HEK293 (cell line): Measurements from ENCODE around the gene NUDCD3.

ENCODE experiments used
- CTCF ChIA-PET: fragments of 350-600 bp; formaldehyde crosslinking; extraction: SDS; loops from one replicate; lab custom pipeline; 2021; ENCODE audit warnings: antibody characterized with exemption; lab: Yijun Ruan, JAX
- POLR2A ChIA-PET: fragments of 300-600 bp; formaldehyde crosslinking; extraction: SDS; loops from one replicate; lab custom pipeline; 2020; ENCODE audit warnings: antibody characterized with exemption, inconsistent platforms; lab: Yijun Ruan, JAX
- H3K27ac ChIP-seq: fragments of 200-500 bp; sonication (Bioruptor generic); 2 replicates; pipeline ENCODE4 v1.5.1; 2014; ENCODE audit warnings: low read depth, low read length, control low read depth, inconsistent platforms; ENCODE audit errors: extremely low read depth
- H3K36me3 ChIP-seq, 2 experiments: fragments of 200-500 bp in 1 of 2; sonication (Bioruptor generic) in 1 of 2; 1 replicate in 1 of 2; 2 replicates in 1 of 2; pipeline ENCODE4 v1.5.1; 2014 to 2017; ENCODE audit warnings: inconsistent platforms in 2 of 2, low read length in 2 of 2; ENCODE audit not compliant: control insufficient read depth in 2 of 2, insufficient read depth in 1 of 2
- H3K4me1 ChIP-seq: fragments of 200-500 bp; sonication (Bioruptor generic); 2 replicates; pipeline ENCODE4 v1.5.1; 2014; ENCODE audit warnings: mild to moderate bottlenecking, low read length, inconsistent platforms; ENCODE audit not compliant: control insufficient read depth, insufficient read depth
- H3K4me3 ChIP-seq: 2 replicates; pipeline ENCODE4 v1.5.1; 2011; ENCODE audit warnings: low read depth, mild to moderate bottlenecking, control low read depth, low read length, moderate library complexity
- H3K9me3 ChIP-seq: fragments of 200-500 bp; sonication (Bioruptor generic); 2 replicates; pipeline ENCODE4 v1.5.1; 2014; ENCODE audit warnings: low read depth, low read length, inconsistent platforms; ENCODE audit not compliant: control insufficient read depth, insufficient read depth
- HOXC10 ChIP-seq: sonication (generic); formaldehyde crosslinking; IDR thresholded peaks from 2 replicates; pipeline ENCODE4 v1.8.1; 2023; ENCODE audit warnings: mild to moderate bottlenecking, missing genetic modification reagents
- INSM2 ChIP-seq: fragments of 450-650 bp; formaldehyde crosslinking; IDR thresholded peaks from 2 replicates; pipeline ENCODE4 v1.5.1; 2016; ENCODE audit warnings: missing biosample characterization, missing genetic modification characterization
- KLF8 ChIP-seq: fragments of 450-650 bp; formaldehyde crosslinking; IDR thresholded peaks from 2 replicates; pipeline ENCODE4 v1.5.1; 2016; ENCODE audit warnings: missing biosample characterization, missing genetic modification characterization
- ZBTB7A ChIP-seq: fragments of 450-650 bp; formaldehyde crosslinking; IDR thresholded peaks from 2 replicates; pipeline ENCODE4 v1.5.1; 2016; ENCODE audit warnings: low read depth, missing biosample characterization, missing genetic modification characterization
- ZBTB8A ChIP-seq: fragments of 450-650 bp; formaldehyde crosslinking; IDR thresholded peaks from 2 replicates; pipeline ENCODE4 v1.5.1; 2016; ENCODE audit warnings: missing biosample characterization, missing genetic modification characterization
- ZEB2 ChIP-seq: fragments of 450-650 bp; formaldehyde crosslinking; IDR thresholded peaks from 2 replicates; pipeline ENCODE4 v1.5.1; 2016; ENCODE audit warnings: missing biosample characterization, missing genetic modification characterization
- ZNF155 ChIP-seq: fragments of 450-650 bp; formaldehyde crosslinking; IDR thresholded peaks from 2 replicates; pipeline ENCODE4 v1.5.1; 2016; ENCODE audit warnings: missing biosample characterization, missing genetic modification characterization
- ZNF2 ChIP-seq: fragments of 450-650 bp; formaldehyde crosslinking; IDR thresholded peaks from 2 replicates; pipeline ENCODE4 v1.5.1; 2016; ENCODE audit warnings: missing biosample characterization, missing genetic modification characterization
- ZNF221 ChIP-seq: fragments of 450-650 bp; formaldehyde crosslinking; IDR thresholded peaks from 2 replicates; pipeline ENCODE4 v1.5.1; 2017; ENCODE audit warnings: missing biosample characterization, missing genetic modification characterization, borderline replicate concordance
- ZNF324 ChIP-seq: fragments of 450-650 bp; formaldehyde crosslinking; IDR thresholded peaks from 2 replicates; pipeline ENCODE4 v1.5.1; 2016; ENCODE audit warnings: missing biosample characterization, missing genetic modification characterization
- ZNF398 ChIP-seq: fragments of 450-650 bp; formaldehyde crosslinking; IDR thresholded peaks from 2 replicates; pipeline ENCODE4 v1.5.1; 2017; ENCODE audit warnings: missing biosample characterization, missing genetic modification characterization
- ZNF423 ChIP-seq: fragments of 450-650 bp; formaldehyde crosslinking; IDR thresholded peaks from 2 replicates; pipeline ENCODE4 v1.5.1; 2016; ENCODE audit warnings: missing biosample characterization, missing genetic modification characterization
- ZNF510 ChIP-seq: fragments of 450-650 bp; formaldehyde crosslinking; IDR thresholded peaks from 2 replicates; pipeline ENCODE4 v1.5.1; 2018; ENCODE audit warnings: mild to moderate bottlenecking, missing genetic modification characterization, missing biosample characterization; ENCODE audit not compliant: insufficient replicate concordance
- ZNF514 ChIP-seq: fragments of 450-650 bp; formaldehyde crosslinking; IDR thresholded peaks from 2 replicates; pipeline ENCODE4 v1.5.1; 2016; ENCODE audit warnings: missing biosample characterization, missing genetic modification characterization
- ZNF521 ChIP-seq: fragments of 450-650 bp; formaldehyde crosslinking; IDR thresholded peaks from 2 replicates; pipeline ENCODE4 v1.5.1; 2017; ENCODE audit warnings: missing biosample characterization, mild to moderate bottlenecking, missing genetic modification characterization
- ZNF560 ChIP-seq: fragments of 450-650 bp; formaldehyde crosslinking; IDR thresholded peaks from 2 replicates; pipeline ENCODE4 v1.5.1; 2017; ENCODE audit warnings: missing biosample characterization, missing genetic modification characterization, borderline replicate concordance
- ZNF561 ChIP-seq: fragments of 450-650 bp; IDR thresholded peaks from 2 replicates; pipeline ENCODE4 v1.5.1; 2018; ENCODE audit warnings: missing biosample characterization, missing genetic modification characterization, borderline replicate concordance
- ZNF596 ChIP-seq: fragments of 450-650 bp; IDR thresholded peaks from 2 replicates; pipeline ENCODE4 v1.5.0; 2018; ENCODE audit warnings: missing biosample characterization, mild to moderate bottlenecking, missing genetic modification characterization, moderate library complexity
- ZNF623 ChIP-seq: fragments of 450-650 bp; formaldehyde crosslinking; IDR thresholded peaks from 2 replicates; pipeline ENCODE4 v1.5.1; 2016; ENCODE audit warnings: missing biosample characterization, missing genetic modification characterization
- ZSCAN18 ChIP-seq: fragments of 450-650 bp; formaldehyde crosslinking; IDR thresholded peaks from 2 replicates; pipeline ENCODE4 v1.5.1; 2016; ENCODE audit warnings: missing biosample characterization, missing genetic modification characterization
- ZSCAN30 ChIP-seq: fragments of 450-650 bp; IDR thresholded peaks from 2 replicates; pipeline ENCODE4 v1.5.1; 2018; ENCODE audit warnings: missing biosample characterization, mild to moderate bottlenecking, missing genetic modification characterization, moderate library complexity
- TF ChIP-seq, protein P1 (sequence below): fragments of 450-650 bp; formaldehyde crosslinking; IDR thresholded peaks from 2 replicates; pipeline ENCODE4 v1.5.1; 2016; ENCODE audit warnings: missing biosample characterization, missing genetic modification characterization
- TF ChIP-seq, protein P2 (sequence below): fragments of 450-650 bp; formaldehyde crosslinking; IDR thresholded peaks from 2 replicates; pipeline ENCODE4 v1.5.1; 2017; ENCODE audit warnings: missing biosample characterization, missing genetic modification characterization
- TF ChIP-seq, protein P3 (sequence below): fragments of 450-650 bp; formaldehyde crosslinking; IDR thresholded peaks from 2 replicates; pipeline ENCODE4 v1.5.1; 2017; ENCODE audit warnings: missing biosample characterization, missing genetic modification characterization

Gene NUDCD3

GRCh38 chr7:44384586-44385433, 105.6 kb downstream of the NUDCD3 start:
- H3K4me3 ChIP-seq, result no peak overlapping the region
- ChIA-PET CTCF (interaction anchor here (0.6 kb wide), 2 partner anchors 9 to 17 kb away, joined by 3 read pairs; no protein-coding TSS in a partner anchor), POLR2A (no interaction called here)
- no peak overlapping the region for H3K27ac ChIP-seq
- H3K36me3 ChIP-seq, result peaks cover under 1 to 61% of the 10 kb centered on the region in 2 experiments; a peak in 2 of 3 replicates
- H3K9me3 ChIP-seq, result no peaks in the 10 kb centered on the region
- TF ChIP-seq, protein P1, sequence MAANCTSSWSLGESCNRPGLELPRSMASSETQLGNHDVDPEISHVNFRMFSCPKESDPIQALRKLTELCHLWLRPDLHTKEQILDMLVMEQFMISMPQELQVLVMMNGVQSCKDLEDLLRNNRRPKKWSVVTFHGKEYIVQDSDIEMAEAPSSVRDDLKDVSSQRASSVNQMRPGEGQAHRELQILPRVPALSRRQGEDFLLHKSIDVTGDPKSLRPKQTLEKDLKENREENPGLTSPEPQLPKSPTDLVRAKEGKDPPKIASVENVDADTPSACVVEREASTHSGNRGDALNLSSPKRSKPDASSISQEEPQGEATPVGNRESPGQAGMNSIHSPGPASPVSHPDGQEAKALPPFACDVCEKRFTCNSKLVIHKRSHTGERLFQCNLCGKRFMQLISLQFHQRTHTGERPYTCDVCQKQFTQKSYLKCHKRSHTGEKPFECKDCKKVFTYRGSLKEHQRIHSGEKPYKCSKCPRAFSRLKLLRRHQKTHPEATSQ (tag by site-specific recombination), result no peak
- no peak for TF ChIP-seq ZNF514
- no peak for TF ChIP-seq ZNF2 (tag by site-specific recombination)
- TF ChIP-seq INSM2, result no peak
- no peak for TF ChIP-seq ZEB2 (tag by site-specific recombination)
- no peak for TF ChIP-seq ZSCAN18 (tag by site-specific recombination)
- TF ChIP-seq ZNF561 (tag by site-specific recombination), result no peak
- TF ChIP-seq ZNF155 (tag by site-specific recombination), result no peak
- TF ChIP-seq ZNF324 (tag by site-specific recombination), result no peak
- TF ChIP-seq ZNF221 (tag by site-specific recombination), result no peak
- TF ChIP-seq, protein P2, sequence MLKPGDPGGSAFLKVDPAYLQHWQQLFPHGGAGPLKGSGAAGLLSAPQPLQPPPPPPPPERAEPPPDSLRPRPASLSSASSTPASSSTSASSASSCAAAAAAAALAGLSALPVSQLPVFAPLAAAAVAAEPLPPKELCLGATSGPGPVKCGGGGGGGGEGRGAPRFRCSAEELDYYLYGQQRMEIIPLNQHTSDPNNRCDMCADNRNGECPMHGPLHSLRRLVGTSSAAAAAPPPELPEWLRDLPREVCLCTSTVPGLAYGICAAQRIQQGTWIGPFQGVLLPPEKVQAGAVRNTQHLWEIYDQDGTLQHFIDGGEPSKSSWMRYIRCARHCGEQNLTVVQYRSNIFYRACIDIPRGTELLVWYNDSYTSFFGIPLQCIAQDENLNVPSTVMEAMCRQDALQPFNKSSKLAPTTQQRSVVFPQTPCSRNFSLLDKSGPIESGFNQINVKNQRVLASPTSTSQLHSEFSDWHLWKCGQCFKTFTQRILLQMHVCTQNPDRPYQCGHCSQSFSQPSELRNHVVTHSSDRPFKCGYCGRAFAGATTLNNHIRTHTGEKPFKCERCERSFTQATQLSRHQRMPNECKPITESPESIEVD (tag by site-specific recombination), result no peak
- no peak for TF ChIP-seq ZNF423 (tag by site-specific recombination)
- TF ChIP-seq ZNF560, result no peak
- TF ChIP-seq ZBTB7A (tag by site-specific recombination), result no peak
- TF ChIP-seq, protein P3, sequence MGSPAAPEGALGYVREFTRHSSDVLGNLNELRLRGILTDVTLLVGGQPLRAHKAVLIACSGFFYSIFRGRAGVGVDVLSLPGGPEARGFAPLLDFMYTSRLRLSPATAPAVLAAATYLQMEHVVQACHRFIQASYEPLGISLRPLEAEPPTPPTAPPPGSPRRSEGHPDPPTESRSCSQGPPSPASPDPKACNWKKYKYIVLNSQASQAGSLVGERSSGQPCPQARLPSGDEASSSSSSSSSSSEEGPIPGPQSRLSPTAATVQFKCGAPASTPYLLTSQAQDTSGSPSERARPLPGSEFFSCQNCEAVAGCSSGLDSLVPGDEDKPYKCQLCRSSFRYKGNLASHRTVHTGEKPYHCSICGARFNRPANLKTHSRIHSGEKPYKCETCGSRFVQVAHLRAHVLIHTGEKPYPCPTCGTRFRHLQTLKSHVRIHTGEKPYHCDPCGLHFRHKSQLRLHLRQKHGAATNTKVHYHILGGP (tag by site-specific recombination), result no peak
- TF ChIP-seq HOXC10, result no peak
- no peak for TF ChIP-seq ZSCAN30 (tag by site-specific recombination)
- H3K4me1 ChIP-seq, result no peaks in the 10 kb centered on the region

DNA sequence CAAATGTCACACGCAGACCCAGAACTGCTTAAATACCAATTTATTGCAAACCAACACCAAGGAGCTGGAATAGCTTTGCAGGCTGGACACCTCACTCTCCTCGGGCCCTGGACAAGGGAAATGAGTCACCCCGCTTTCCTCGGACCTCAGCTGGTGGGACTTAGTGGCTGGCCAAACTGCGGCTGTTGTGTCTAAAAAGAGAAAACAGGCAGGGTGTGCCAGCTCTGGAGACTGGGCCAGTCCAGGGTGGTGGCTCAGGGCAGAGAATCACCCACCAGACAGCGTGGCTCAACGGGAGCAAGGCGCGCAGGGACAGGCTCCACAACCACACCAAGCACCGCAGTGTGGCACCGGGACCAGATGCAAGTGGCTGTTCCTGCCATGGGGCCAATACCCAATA, 106.9 kb downstream of the NUDCD3 start:
- H3K27ac ChIP-seq, result no peak overlapping the region
- no peak overlapping the region for H3K4me3 ChIP-seq
- ChIA-PET CTCF (no interaction called here), POLR2A (no interaction called here)
- H3K36me3 ChIP-seq, result peaks cover 0 to 51% of the 10 kb centered on the region in 2 experiments; a peak in 1 of 3 replicates
- no peaks in the 10 kb centered on the region for H3K4me1 ChIP-seq
- no peaks in the 10 kb centered on the region for H3K9me3 ChIP-seq
- no peak for TF ChIP-seq ZNF398
- TF ChIP-seq KLF8, result no peak
- TF ChIP-seq ZNF596 (tag by site-specific recombination), result no peak
- no peak for TF ChIP-seq ZNF510
- no peak for TF ChIP-seq ZBTB8A (tag by site-specific recombination)
- no peak for TF ChIP-seq ZNF521 (tag by site-specific recombination)
- no peak for TF ChIP-seq ZNF623 (tag by site-specific recombination)
